ENCODE results near the gene ZNF281.
A peak's percentile ranks its signal among the peaks of the same experiment; 100 is the strongest.

The ZNF281 gene

GRCh38 chr1:200406161-200406797, 3.6 kb downstream of the ZNF281 start (continued):
- no peak for TF ChIP-seq ZNF639 (tag by site-specific recombination; IDR thresholded peaks at IDR 0.05)
- 0 out of 2 replicates have a peak, but pooled peaks have one; percentile 11 for TF ChIP-seq ZEB2 (tag by site-specific recombination; IDR thresholded peaks at IDR 0.05)
- no peak for TF ChIP-seq ZNF221 (tag by site-specific recombination; IDR thresholded peaks at IDR 0.05; ENCODE audit: borderline replicate concordance)
- no peak for TF ChIP-seq ZNF394 (tag by site-specific recombination; IDR thresholded peaks at IDR 0.05; ENCODE audit: borderline replicate concordance)
- TF ChIP-seq ZNF133 (tag by site-specific recombination; IDR thresholded peaks at IDR 0.05) = no peak
- TF ChIP-seq ZNF670 (tag by site-specific recombination; IDR thresholded peaks at IDR 0.05; ENCODE audit: low read depth) = no peak
- no peak for TF ChIP-seq ZNF169 (tag by site-specific recombination; IDR thresholded peaks at IDR 0.05)
- no peak for TF ChIP-seq SCRT2 (tag by site-specific recombination; IDR thresholded peaks at IDR 0.05)
- TF ChIP-seq ZNF155 (tag by site-specific recombination; IDR thresholded peaks at IDR 0.05) = no peak
- no peak for TF ChIP-seq BCL6B (tag by site-specific recombination; IDR thresholded peaks at IDR 0.05)
- TF ChIP-seq ZBTB44 (tag by site-specific recombination; IDR thresholded peaks at IDR 0.05) = no peak
- TF ChIP-seq ZNF157 (tag by site-specific recombination; IDR thresholded peaks at IDR 0.05) = no peak
- no peak for TF ChIP-seq ZNF335 (tag by site-specific recombination; conservative IDR thresholded peaks at IDR 0.05)
- TF ChIP-seq ZIC2 (tag by site-specific recombination; IDR thresholded peaks at IDR 0.05) = no peak
- peak; percentile 63; the same call in 1 of the 2 replicates for TF ChIP-seq ZNF2 (tag by site-specific recombination; IDR thresholded peaks at IDR 0.05)
- no peak for TF ChIP-seq IKZF3 (tag by site-specific recombination; IDR thresholded peaks at IDR 0.05)
- TF ChIP-seq ZNF777 (tag by site-specific recombination; IDR thresholded peaks at IDR 0.05; ENCODE audit: borderline replicate concordance) = no peak
- no peak for TF ChIP-seq ZBTB6 (tag by site-specific recombination; IDR thresholded peaks at IDR 0.05)
- no peak for TF ChIP-seq PRDM2 (tag by site-specific recombination; IDR thresholded peaks at IDR 0.05; ENCODE audit: borderline replicate concordance)
- no peak for TF ChIP-seq ZNF571 (tag by site-specific recombination; IDR thresholded peaks at IDR 0.05)
- TF ChIP-seq ZNF600 (tag by site-specific recombination; IDR thresholded peaks at IDR 0.05) = no peak; the same call in 1 of the 2 replicates
- no peak for TF ChIP-seq ZBTB21 (tag by site-specific recombination; IDR thresholded peaks at IDR 0.05)
- no peak for TF ChIP-seq SALL2 (tag by site-specific recombination; IDR thresholded peaks at IDR 0.05; ENCODE audit: borderline replicate concordance)
- TF ChIP-seq ZNF423 (tag by site-specific recombination; IDR thresholded peaks at IDR 0.05) = no peak
- no peak for TF ChIP-seq GLIS1 (tag by site-specific recombination; IDR thresholded peaks at IDR 0.05)
- TF ChIP-seq ZNF76 (tag by site-specific recombination; IDR thresholded peaks at IDR 0.05; ENCODE audit: borderline replicate concordance, low read depth) = no peak
- no peak for TF ChIP-seq ZNF24 (tag by site-specific recombination; IDR thresholded peaks at IDR 0.05)
- TF ChIP-seq PRDM6 (tag by site-specific recombination; IDR thresholded peaks at IDR 0.05) = peak; percentile 72
